Liver (tissue), 9 donors: ENCODE results near the gene DBN1. TPM values are rescaled to one million over a fixed set of nuclear protein-coding genes. Genes with fewer than 3 reads are reported as not detected.

Experiments used
- DNase-seq: peaks from one replicate; pipeline ENCODE4 v3.0.0-alpha.2; 2017; ENCODE audit warnings: low spot score
- H3K27ac ChIP-seq, 2 donors: one replicate each; pipeline ENCODE4 v1.7.0; 2013; ENCODE audit warnings: inconsistent platforms in 2 of 2, low read length in 2 of 2, control low read depth in 1 of 2, low read depth in 1 of 2, mild to moderate bottlenecking in 1 of 2
- H3K27me3 ChIP-seq, 4 donors: one replicate each; pipeline versions ENCODE4 v1.6.1 to v1.7.0; 2013; ENCODE audit warnings: low read length in 3 of 4, inconsistent platforms in 1 of 4, mild to moderate bottlenecking in 1 of 4, moderate library complexity in 1 of 4; ENCODE audit not compliant: control insufficient read depth in 4 of 4, insufficient read depth in 4 of 4
- H3K36me3 ChIP-seq, 4 donors: one replicate each; pipeline versions ENCODE4 v1.6.1 to v1.7.0; 2013; ENCODE audit warnings: low read length in 3 of 4, mild to moderate bottlenecking in 3 of 4, low read depth in 1 of 4, moderate library complexity in 1 of 4; ENCODE audit not compliant: control insufficient read depth in 4 of 4, insufficient read depth in 3 of 4
- H3K4me1 ChIP-seq, 4 donors: one replicate each; pipeline versions ENCODE4 v1.6.1 to v1.7.0; 2013; ENCODE audit warnings: low read length in 3 of 4, mild to moderate bottlenecking in 3 of 4, moderate library complexity in 1 of 4; ENCODE audit not compliant: control insufficient read depth in 4 of 4, insufficient read depth in 4 of 4
- H3K4me3 ChIP-seq, 3 donors: one replicate each; pipeline versions ENCODE4 v1.6.1 to v1.7.0; 2013; ENCODE audit warnings: low read length in 3 of 3, control low read depth in 1 of 3, low read depth in 1 of 3, mild to moderate bottlenecking in 1 of 3
- H3K9ac ChIP-seq, 2 donors: one replicate each; pipeline ENCODE4 v1.7.0; 2013; ENCODE audit warnings: low read length in 2 of 2, mild to moderate bottlenecking in 2 of 2, moderate library complexity in 2 of 2, control low read depth in 1 of 2, low read depth in 1 of 2
- H3K9me3 ChIP-seq, 4 donors: one replicate each; pipeline versions ENCODE4 v1.6.1 to v1.7.0; 2013; ENCODE audit warnings: low read length in 3 of 4; ENCODE audit not compliant: control insufficient read depth in 4 of 4
- ATF3 ChIP-seq: IDR thresholded peaks from 2 replicates; pipeline ENCODE4 v1.6.1; 2016; ENCODE audit warnings: antibody characterized with exemption
- CTCF ChIP-seq: fragments of 150-350 bp; IDR thresholded peaks from 2 replicates; pipeline ENCODE4 v1.5.1; 2017; ENCODE audit warnings: improper control_type of control experiment, low read depth, low read length; ENCODE audit not compliant: missing input control
- EGR1 ChIP-seq, 2 donors: IDR thresholded peaks; 2 replicates each; pipeline ENCODE4 v1.6.1; 2016 to 2018; ENCODE audit warnings: antibody characterized with exemption in 2 of 2, low read depth in 2 of 2
- FOXA1 ChIP-seq: IDR thresholded peaks from 2 replicates; pipeline ENCODE4 v1.6.1; 2016; ENCODE audit warnings: antibody characterized with exemption
- FOXA2 ChIP-seq: IDR thresholded peaks from 2 replicates; pipeline ENCODE4 v1.6.1; 2016; ENCODE audit warnings: antibody characterized with exemption
- GABPA ChIP-seq, 2 donors: IDR thresholded peaks in 1 of 2; conservative IDR thresholded peaks in 1 of 2; 2 replicates each; pipeline ENCODE4 v1.6.1; 2016; ENCODE audit warnings: antibody characterized with exemption in 2 of 2, mild to moderate bottlenecking in 1 of 2, moderate library complexity in 1 of 2
- HNF4A ChIP-seq, 2 donors: conservative IDR thresholded peaks; 2 replicates each; pipeline ENCODE4 v1.6.1; 2016; ENCODE audit warnings: antibody characterized with exemption in 2 of 2, mild to moderate bottlenecking in 2 of 2
- HNF4G ChIP-seq: IDR thresholded peaks from 2 replicates; pipeline ENCODE4 v1.6.1; 2016; ENCODE audit warnings: antibody characterized with exemption
- JUND ChIP-seq, 2 donors: IDR thresholded peaks; 2 replicates each; pipeline ENCODE4 v1.6.1; 2016; ENCODE audit warnings: antibody characterized with exemption in 2 of 2
- MAX ChIP-seq: IDR thresholded peaks from 2 replicates; pipeline ENCODE4 v1.6.1; 2016; ENCODE audit warnings: antibody characterized with exemption
- NR2F2 ChIP-seq: IDR thresholded peaks from 2 replicates; pipeline ENCODE4 v1.6.1; 2016; ENCODE audit warnings: antibody characterized with exemption
- RAD21 ChIP-seq, 2 donors: IDR thresholded peaks; 2 replicates each; pipeline ENCODE4 v1.6.1; 2016; ENCODE audit warnings: antibody characterized with exemption in 2 of 2, mild to moderate bottlenecking in 2 of 2
- REST ChIP-seq: IDR thresholded peaks from 2 replicates; pipeline ENCODE4 v1.6.1; 2016; ENCODE audit warnings: antibody characterized with exemption, mild to moderate bottlenecking
- RXRA ChIP-seq, 2 donors: IDR thresholded peaks; 2 replicates each; pipeline ENCODE4 v1.6.1; 2017 to 2018; ENCODE audit warnings: antibody characterized with exemption in 2 of 2, mild to moderate bottlenecking in 1 of 2
- SP1 ChIP-seq: IDR thresholded peaks from 2 replicates; pipeline ENCODE4 v1.6.1; 2018; ENCODE audit warnings: antibody characterized with exemption, mild to moderate bottlenecking
- TAF1 ChIP-seq: conservative IDR thresholded peaks from 2 replicates; pipeline ENCODE4 v1.6.1; 2016; ENCODE audit warnings: antibody characterized with exemption, mild to moderate bottlenecking
- YY1 ChIP-seq: IDR thresholded peaks from 2 replicates; pipeline ENCODE4 v1.6.1; 2016; ENCODE audit warnings: antibody characterized with exemption, mild to moderate bottlenecking
- ZBTB33 ChIP-seq: IDR thresholded peaks from 2 replicates; pipeline ENCODE4 v1.6.1; 2016; ENCODE audit warnings: antibody characterized with exemption
- WGBS: extraction: QIAGEN DNeasy Blood & Tissue Kit; methylation state at CpG from one replicate; pipeline ENCODE4 v1.1.7; 2013; 5-methylcytosine and 5-hydroxymethylcytosine counted together
- polyA plus RNA-seq, 2 donors: library from polyadenylated mRNA; stranded (reverse) in 1 of 2; unstranded in 1 of 2; fragments of 200-250 nt in 1 of 2; fragments of >200 nt in 1 of 2; fragmentation: Nextera tagmentation in 1 of 2; extraction: Ambion mirVana in 1 of 2; gene quantifications; one replicate each; pipeline versions ENCODE4 v1.2.1 to v1.2.3, GENCODE V29; 2013 to 2015
- total RNA-seq, 2 donors: library from RNA; depleted of rRNA; stranded (reverse); fragments of >200 nt; gene quantifications; one replicate each; pipeline ENCODE4 v1.2.3, GENCODE V29; 2014
- donor health status: healthy.
- donor health status: healthy.
- donor health status: healthy.
- donor health status: healthy.
- donor health status: healthy.

Gene DBN1
- total and polyA plus RNA-seq, 4 donors, result 1.5 to 4.9 (median 2.0) TPM

- no peak for DNase-seq
Observed at GRCh38 chr5:177433658-177434217, 39.7 kb downstream of the DBN1 start.

More at GRCh38 chr5:177433658-177434217, 39.7 kb downstream of the DBN1 start:
- Histone ChIP-seq H3K9me3 (no peaks in the 10 kb centered on the region), H3K4me3 (no peak overlapping the region), H3K9ac (no peak overlapping the region), H3K27me3 (no peaks in the 10 kb centered on the region), H3K27ac (no peak overlapping the region), H3K36me3 (peaks cover 6 to 27% (median 19%) of the 10 kb centered on the region in 4 donors), H3K4me1 (peaks cover 0 to 6% (median 0%) of the 10 kb centered on the region in 4 donors)
- TF ChIP-seq EGR1 (IDR thresholded peaks at IDR 0.05; ENCODE audit: low read depth in 2 of 2) (no peak), SP1 (no peak), FOXA1 (no peak), GABPA (IDR thresholded peaks at IDR 0.05 in 1 of 2, conservative IDR thresholded peaks at IDR 0.05 in 1 of 2) (no peak), CTCF (no peak), REST (no peak), FOXA2 (no peak), NR2F2 (no peak), RAD21 (IDR thresholded peaks at IDR 0.05) (no peak), HNF4G (no peak), ATF3 (no peak), JUND (IDR thresholded peaks at IDR 0.05) (no peak), ZBTB33 (no peak), HNF4A (conservative IDR thresholded peaks at IDR 0.05) (no peak), YY1 (no peak), TAF1 (no peak), MAX (no peak), RXRA (IDR thresholded peaks at IDR 0.05) (no peak)
- WGBS, result 94% methylated on average over 29 of the region's 29 CpGs
